ENCODE data around the gene NBPF1. TPM values are rescaled to one million over a fixed set of nuclear protein-coding genes. Genes with fewer than 3 reads are reported as not detected.
"Not testable (repeated sequence)": the region's sequence is repeated elsewhere in the genome, so short reads cannot be mapped to it uniquely, and the experiment has no call there.

The NBPF1 gene
- total RNA-seq, 1 donor from 2014 or later: 64.2 TPM

DNA sequence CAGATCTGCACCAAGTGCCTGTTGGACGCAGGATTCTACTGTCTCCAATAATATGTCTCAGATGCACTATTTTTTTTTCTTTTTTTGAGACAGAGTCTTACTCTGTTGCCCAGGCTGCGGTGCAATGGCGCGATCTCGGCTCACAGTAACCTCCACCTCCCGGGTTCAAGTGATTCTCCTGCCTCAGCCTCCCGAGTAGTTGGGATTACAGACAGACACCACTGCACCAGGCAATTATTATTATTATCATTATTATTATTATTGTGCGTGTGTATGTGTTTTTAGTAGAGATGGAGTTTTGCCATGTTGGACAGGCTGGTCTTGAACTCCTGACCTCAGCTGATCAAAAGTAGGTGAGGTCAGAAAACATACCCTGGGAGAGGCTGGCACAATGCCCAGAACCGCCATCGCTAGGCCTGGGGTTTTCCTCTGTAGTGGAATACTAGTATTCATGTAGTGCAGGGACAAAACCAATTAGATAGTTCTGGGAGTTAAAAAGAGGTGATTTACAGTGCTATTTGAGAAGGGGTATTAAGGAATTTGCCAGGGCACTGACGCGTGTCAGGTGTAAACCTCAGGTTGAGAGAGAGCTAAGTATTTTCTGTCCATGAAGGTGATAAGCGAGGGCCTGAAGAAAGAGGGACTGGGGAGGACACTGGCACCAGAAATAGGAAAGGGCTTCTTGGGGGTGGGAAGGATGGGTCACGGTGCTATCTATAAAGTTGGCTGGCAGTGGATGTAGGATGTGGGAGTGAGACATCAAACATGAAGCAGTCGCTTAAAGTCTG lies 100.5 kb downstream of the NBPF1 start:
- DNase-seq (ENCODE audit: low spot score): not testable (repeated sequence)

Other genes starting within 250 kb of the NBPF1 start
- 134 TPM for gene SZRD1, start 246.3 kb downstream of the NBPF1 start, total RNA-seq
- not detected for gene SPATA21, start 176.1 kb downstream of the NBPF1 start, total RNA-seq
- gene NECAP2, start 172.8 kb downstream of the NBPF1 start, total RNA-seq: 46.4 TPM
- gene RNU1-1, start 99.3 kb downstream of the NBPF1 start, total RNA-seq: 1,358 TPM
- gene RNU1-3, start 53.4 kb upstream of the NBPF1 start, total RNA-seq: 1,358 TPM
- gene RNU1-4, start 127.0 kb upstream of the NBPF1 start, total RNA-seq: 1,358 TPM